Measurements from ENCODE around the gene ARHGAP24.

Gene ARHGAP24

GRCh38 chr4:85821688-85822455, 346.9 kb downstream of the ARHGAP24 start:
- no peak overlapping the region for H3K4me3 ChIP-seq (ENCODE audit: low read depth, low read length)
- in situ Hi-C loops (cut with HindIII; ENCODE audit: low sequenced_read_pairs), result no loop called here
- no peak for TF ChIP-seq CTCF (IDR thresholded peaks at IDR 0.05; ENCODE audit: low read depth, low read length, missing control alignments)
- no peak for DNase-seq (ENCODE audit: low read depth)

GRCh38 chr4:85823295-85823694, 348.3 kb downstream of the ARHGAP24 start:
- DNase-seq (ENCODE audit: low read depth), result no peak
- no peak overlapping the region for H3K4me3 ChIP-seq (ENCODE audit: low read depth, low read length)
- in situ Hi-C loops (cut with HindIII; ENCODE audit: low sequenced_read_pairs), result no loop called here
- no peak for TF ChIP-seq CTCF (IDR thresholded peaks at IDR 0.05; ENCODE audit: low read depth, low read length, missing control alignments)

GRCh38 chr4:85824166-85824945, 349.4 kb downstream of the ARHGAP24 start:
- in situ Hi-C loops (cut with HindIII; ENCODE audit: low sequenced_read_pairs), result no loop called here
- no peak for DNase-seq (ENCODE audit: low read depth)
- H3K4me3 ChIP-seq (ENCODE audit: low read depth, low read length), result no peak overlapping the region
- TF ChIP-seq CTCF (IDR thresholded peaks at IDR 0.05; ENCODE audit: low read depth, low read length, missing control alignments), result no peak

- TF ChIP-seq CTCF (IDR thresholded peaks at IDR 0.05; ENCODE audit: low read depth, low read length, missing control alignments), result peak; percentile 59
- DNase-seq (ENCODE audit: low read depth), result peak; percentile 77
- in situ Hi-C loops (cut with HindIII; ENCODE audit: low sequenced_read_pairs), result no loop called here
- H3K4me3 ChIP-seq (ENCODE audit: low read depth, low read length), result no peak overlapping the region
Observed at GRCh38 chr4:85826060-85826678, 351.2 kb downstream of the ARHGAP24 start.

GRCh38 chr4:85828027-85828890, 353.3 kb downstream of the ARHGAP24 start:
- DNase-seq (ENCODE audit: low read depth), result no peak
- no peak for TF ChIP-seq CTCF (IDR thresholded peaks at IDR 0.05; ENCODE audit: low read depth, low read length, missing control alignments)
- peak overlapping the region; percentile 25 for H3K4me3 ChIP-seq (ENCODE audit: low read depth, low read length)
- in situ Hi-C loops (cut with HindIII; ENCODE audit: low sequenced_read_pairs), result no loop called here

Data from astrocyte of the cerebellum (primary cell).